Lung (tissue), 12 donors: Measurements from ENCODE around the gene C2CD2. TPM values are rescaled to one million over a fixed set of nuclear protein-coding genes. Genes with fewer than 3 reads are reported as not detected.

ENCODE experiments used
- ATAC-seq: fragments of 200-7000 bp; cut with Tn5 transposase; one replicate; pipeline ENCODE4 v1.9.1; 2020; ENCODE audit warnings: moderate number of reproducible peaks; ENCODE audit not compliant: insufficient read depth, low FRiP score
- DNase-seq, 3 donors: peaks; one replicate each; pipeline ENCODE4 v3.0.0-alpha.2; 2013 to 2017
- H3K27ac ChIP-seq, 2 donors: one replicate each; pipeline ENCODE4 v1.5.1; 2013; ENCODE audit warnings: mild to moderate bottlenecking in 2 of 2, moderate library complexity in 2 of 2, control low read depth in 1 of 2, inconsistent platforms in 1 of 2, low read depth in 1 of 2, low read length in 1 of 2
- H3K27me3 ChIP-seq, 3 donors: one replicate each; pipeline ENCODE4 v1.5.1; 2013; ENCODE audit warnings: low read length in 2 of 3; ENCODE audit not compliant: control insufficient read depth in 3 of 3, insufficient read depth in 3 of 3
- H3K36me3 ChIP-seq, 4 donors: one replicate each; pipeline ENCODE4 v1.5.1; 2013; ENCODE audit warnings: low read length in 4 of 4, mild to moderate bottlenecking in 1 of 4, moderate library complexity in 1 of 4; ENCODE audit not compliant: control insufficient read depth in 4 of 4, insufficient read depth in 4 of 4
- H3K4me1 ChIP-seq, 5 donors: one replicate each; pipeline ENCODE4 v1.5.1; 2013; ENCODE audit warnings: low read length in 5 of 5, mild to moderate bottlenecking in 2 of 5, moderate library complexity in 1 of 5; ENCODE audit not compliant: control insufficient read depth in 5 of 5, insufficient read depth in 5 of 5
- H3K4me3 ChIP-seq: one replicate; pipeline ENCODE4 v1.5.1; 2013; ENCODE audit warnings: mild to moderate bottlenecking, control low read depth, moderate library complexity
- H3K9ac ChIP-seq, 2 donors: one replicate each; pipeline ENCODE4 v1.5.1; 2013; ENCODE audit warnings: low read length in 2 of 2, control low read depth in 1 of 2; ENCODE audit not compliant: insufficient read depth in 1 of 2
- H3K9me3 ChIP-seq, 4 donors: one replicate each; pipeline ENCODE4 v1.5.1; 2013; ENCODE audit warnings: low read length in 3 of 4, mild to moderate bottlenecking in 1 of 4, moderate library complexity in 1 of 4; ENCODE audit not compliant: control insufficient read depth in 4 of 4, insufficient read depth in 3 of 4
- WGBS, 2 donors: extraction: QIAGEN DNeasy Blood & Tissue Kit; methylation state at CpG; one replicate each; pipeline ENCODE4 v1.1.7; 2013; 5-methylcytosine and 5-hydroxymethylcytosine counted together
- polyA plus RNA-seq, 2 donors: library from polyadenylated mRNA; stranded (reverse); fragments of 200-250 nt; gene quantifications; one replicate each; pipeline ENCODE4 v1.2.1, GENCODE V29; 2013
- total RNA-seq, 2 donors: library from RNA; depleted of rRNA in 1 of 2; stranded (reverse); fragments of >200 nt in 1 of 2; gene quantifications; one replicate each; pipeline ENCODE4 v1.2.1, GENCODE V29; 2014 to 2021
- TF ChIP-seq, protein P1 (sequence below): IDR thresholded peaks from 2 replicates; pipeline ENCODE4 v1.5.1; 2012; ENCODE audit warnings: mild to moderate bottlenecking; ENCODE audit errors: control extremely low read depth, extremely low read depth
- donor health status: control.
- donor health status: control.
- donor health status: Bipolar disorder and iron deficiency.
- donor health status: healthy.
- donor health status: DM: yes; HTN: yes; CAD: no.

C2CD2 gene
- total and polyA plus RNA-seq, 4 donors = 7.0 to 19.5 (median 12.2) TPM

DNA sequence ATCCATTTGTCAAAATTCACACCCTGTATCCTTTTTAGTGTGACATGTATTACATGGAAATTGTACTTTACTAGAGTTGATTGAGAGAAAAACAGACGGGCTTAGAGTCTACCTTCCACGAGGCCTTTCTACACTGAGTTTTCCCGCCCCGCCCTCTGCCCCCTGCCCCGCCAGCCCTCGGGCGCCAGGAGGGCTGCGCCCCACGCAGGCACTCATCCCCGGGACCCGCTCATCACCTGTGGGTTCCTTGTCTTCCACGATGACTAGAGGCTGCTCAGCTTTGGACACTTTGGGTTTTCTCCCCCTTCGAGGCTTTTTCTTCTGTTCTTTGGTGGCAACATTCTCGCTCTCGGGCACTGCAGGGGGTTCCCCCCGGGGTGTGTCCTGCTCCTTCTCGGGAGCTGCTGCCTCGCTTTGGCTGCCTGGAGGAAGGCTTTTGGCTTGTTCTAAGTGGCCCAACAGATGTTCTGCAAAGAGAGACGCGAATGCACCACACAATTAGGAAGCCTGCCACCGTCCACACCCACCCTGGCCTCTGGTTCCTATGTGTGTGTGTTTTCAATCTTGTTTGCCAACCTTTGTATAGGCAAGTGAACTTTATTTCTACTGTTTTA is 114.3 kb downstream of the C2CD2 start:
- Histone ChIP-seq H3K36me3 (peaks cover 7 to 31% (median 10%) of the 10 kb centered on the region in 4 donors), H3K27ac (no peak overlapping the region), H3K4me3 (no peak overlapping the region), H3K4me1 (no peaks in the 10 kb centered on the region), H3K27me3 (no peaks in the 10 kb centered on the region), H3K9ac (no peak overlapping the region), H3K9me3 (no peaks in the 10 kb centered on the region)
- WGBS, 2 donors = 96 to 98% methylated on average over 21 of the region's 21 CpGs
- ATAC-seq = no peak
- no peak for DNase-seq
- TF ChIP-seq, protein P1, sequence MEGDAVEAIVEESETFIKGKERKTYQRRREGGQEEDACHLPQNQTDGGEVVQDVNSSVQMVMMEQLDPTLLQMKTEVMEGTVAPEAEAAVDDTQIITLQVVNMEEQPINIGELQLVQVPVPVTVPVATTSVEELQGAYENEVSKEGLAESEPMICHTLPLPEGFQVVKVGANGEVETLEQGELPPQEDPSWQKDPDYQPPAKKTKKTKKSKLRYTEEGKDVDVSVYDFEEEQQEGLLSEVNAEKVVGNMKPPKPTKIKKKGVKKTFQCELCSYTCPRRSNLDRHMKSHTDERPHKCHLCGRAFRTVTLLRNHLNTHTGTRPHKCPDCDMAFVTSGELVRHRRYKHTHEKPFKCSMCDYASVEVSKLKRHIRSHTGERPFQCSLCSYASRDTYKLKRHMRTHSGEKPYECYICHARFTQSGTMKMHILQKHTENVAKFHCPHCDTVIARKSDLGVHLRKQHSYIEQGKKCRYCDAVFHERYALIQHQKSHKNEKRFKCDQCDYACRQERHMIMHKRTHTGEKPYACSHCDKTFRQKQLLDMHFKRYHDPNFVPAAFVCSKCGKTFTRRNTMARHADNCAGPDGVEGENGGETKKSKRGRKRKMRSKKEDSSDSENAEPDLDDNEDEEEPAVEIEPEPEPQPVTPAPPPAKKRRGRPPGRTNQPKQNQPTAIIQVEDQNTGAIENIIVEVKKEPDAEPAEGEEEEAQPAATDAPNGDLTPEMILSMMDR = no peak

DNA sequence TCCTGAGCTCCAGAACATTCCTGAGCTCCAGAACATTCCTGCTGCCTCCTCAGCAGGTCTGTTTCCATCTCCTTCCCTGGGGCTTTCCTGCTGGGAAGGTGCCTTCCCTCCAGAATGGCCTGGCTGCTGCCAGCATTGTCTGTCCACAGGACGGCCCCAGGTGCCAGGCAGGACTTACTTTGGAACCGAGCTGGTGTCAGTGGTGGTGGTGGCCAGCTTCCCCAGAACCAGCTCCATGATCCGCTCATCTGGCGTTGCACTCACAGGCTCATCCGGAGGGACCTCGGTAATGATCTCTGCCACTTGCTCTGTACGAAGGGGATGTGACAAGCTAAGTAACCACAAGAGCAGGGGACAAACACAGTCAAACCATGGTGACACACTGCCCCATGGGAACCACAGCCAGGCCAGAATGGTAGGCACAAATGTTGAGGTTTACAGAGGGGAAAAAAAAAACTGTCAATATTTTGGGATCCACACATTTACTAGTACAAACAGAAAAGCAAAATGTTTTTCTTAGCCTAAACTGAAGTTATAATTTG is 116.0 kb downstream of the C2CD2 start:
- DNase-seq (no peak), ATAC-seq (no peak)
- no peak overlapping the region for H3K4me3 ChIP-seq
- TF ChIP-seq, protein P1 = no peak
- no peaks in the 10 kb centered on the region for H3K9me3 ChIP-seq
- H3K9ac ChIP-seq = no peak overlapping the region
- H3K36me3 ChIP-seq = peaks cover 4 to 38% (median 10%) of the 10 kb centered on the region in 4 donors
- WGBS, 2 donors = 84 to 96% methylated on average over 7 of the region's 7 CpGs
- no peak overlapping the region for H3K27ac ChIP-seq
- H3K4me1 ChIP-seq = no peaks in the 10 kb centered on the region
- H3K27me3 ChIP-seq = no peaks in the 10 kb centered on the region

DNA sequence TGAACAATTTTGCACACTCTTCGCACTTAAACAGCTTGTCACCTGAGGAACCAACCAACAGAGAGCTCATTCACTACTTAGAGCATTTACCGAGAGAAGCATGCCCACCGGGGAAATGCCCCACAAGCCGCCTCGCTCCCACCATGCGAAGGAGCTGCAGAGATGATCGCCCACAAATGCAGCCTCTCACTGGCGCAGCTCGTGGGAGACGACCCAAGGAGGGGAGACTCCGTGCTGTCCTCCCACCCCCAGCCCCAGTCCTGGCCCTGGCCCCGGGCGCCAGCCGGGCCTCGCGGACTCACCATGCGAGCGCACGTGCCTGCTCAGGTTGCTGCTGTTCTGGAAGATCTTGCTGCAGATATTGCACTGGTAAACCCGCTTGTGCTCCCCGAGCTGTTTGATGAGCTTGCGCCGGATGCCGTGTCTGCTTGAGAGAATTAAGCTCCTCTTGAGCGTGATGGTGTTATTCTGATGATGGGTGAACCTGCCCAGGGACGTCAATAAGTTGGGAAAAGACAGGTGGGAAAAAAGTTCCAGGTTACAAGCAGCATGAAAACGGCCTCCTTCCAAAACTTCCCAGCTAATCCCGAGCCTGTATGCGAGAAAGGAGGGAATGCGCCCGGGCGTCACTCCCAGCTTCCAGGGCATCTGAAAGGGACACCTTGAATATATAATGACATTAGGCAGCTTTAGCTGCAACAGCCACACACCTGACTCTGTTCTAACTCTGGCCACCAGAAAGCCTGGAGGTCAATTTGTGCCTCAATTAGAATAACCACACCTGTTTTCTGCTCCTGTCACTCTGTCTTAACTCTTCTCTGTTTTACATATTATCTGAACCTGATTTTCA is 117.4 kb downstream of the C2CD2 start:
- H3K36me3 ChIP-seq = peaks cover 4 to 42% (median 10%) of the 10 kb centered on the region in 4 donors
- H3K9ac ChIP-seq = no peak overlapping the region
- H3K9me3 ChIP-seq = no peaks in the 10 kb centered on the region
- DNase-seq (no peak), ATAC-seq (no peak)
- H3K27ac ChIP-seq = no peak overlapping the region
- no peak overlapping the region for H3K4me3 ChIP-seq
- TF ChIP-seq, protein P1 = no peak
- 96 to 97% methylated on average over 32 of the region's 32 CpGs for WGBS, 2 donors
- H3K27me3 ChIP-seq = no peaks in the 10 kb centered on the region
- peaks cover 0 to 11% (median 4%) of the 10 kb centered on the region in 5 donors for H3K4me1 ChIP-seq
